ENCODE measurements around the gene ZNF585A.

Gene ZNF585A

DNA sequence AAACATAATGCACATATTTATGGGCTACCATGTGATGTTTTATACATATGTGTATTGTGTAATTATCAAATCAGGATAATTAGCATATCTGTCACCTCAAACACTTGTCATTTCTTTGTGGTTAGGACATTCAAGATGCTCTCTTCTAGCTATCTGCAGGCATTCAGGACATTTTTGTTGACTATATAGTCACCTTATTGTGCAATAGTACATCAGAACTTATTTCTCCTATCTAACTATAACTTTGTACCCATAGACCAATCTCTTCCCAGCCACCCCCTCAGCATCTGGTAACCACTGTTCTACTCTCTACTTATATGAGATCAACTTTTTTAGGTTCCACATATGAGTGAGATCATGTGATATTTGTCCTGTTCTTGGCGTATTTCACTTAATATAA lies 73.9 kb downstream of the ZNF585A start:
- no peak for TF ChIP-seq POU2F2 (IDR thresholded peaks at IDR 0.05; ENCODE audit: low read depth, low read length)
- no peak for TF ChIP-seq SPI1 (IDR thresholded peaks at IDR 0.05; ENCODE audit: low read depth, low read length)
- TF ChIP-seq POLR2A (IDR thresholded peaks at IDR 0.05; ENCODE audit: low read depth, low read length), result no peak
- no peak for TF ChIP-seq TAF1 (IDR thresholded peaks at IDR 0.05; ENCODE audit: low read depth, low read length)
- no peak for TF ChIP-seq PAX5 (IDR thresholded peaks at IDR 0.05; ENCODE audit: insufficient read depth, low read length, severe bottlenecking)
- TF ChIP-seq POLR2AphosphoS5 (IDR thresholded peaks at IDR 0.05; ENCODE audit: low read depth, low read length), result no peak
- FAIRE-seq, result no peak
- no peak for DNase-seq (ENCODE audit: insufficient read length, low spot score)

- no peak for DNase-seq (ENCODE audit: insufficient read length, low spot score)
- no peak for TF ChIP-seq POU2F2 (IDR thresholded peaks at IDR 0.05; ENCODE audit: low read depth, low read length)
- TF ChIP-seq POLR2A (IDR thresholded peaks at IDR 0.05; ENCODE audit: low read depth, low read length), result no peak
- no peak for TF ChIP-seq PAX5 (IDR thresholded peaks at IDR 0.05; ENCODE audit: insufficient read depth, low read length, severe bottlenecking)
- no peak for TF ChIP-seq SPI1 (IDR thresholded peaks at IDR 0.05; ENCODE audit: low read depth, low read length)
- no peak for TF ChIP-seq TAF1 (IDR thresholded peaks at IDR 0.05; ENCODE audit: low read depth, low read length)
- no peak for TF ChIP-seq POLR2AphosphoS5 (IDR thresholded peaks at IDR 0.05; ENCODE audit: low read depth, low read length)
- no peak for FAIRE-seq
These were observed 76.6 kb downstream of the ZNF585A start for GRCh38 chr19:37095859-37096258.
